ENCODE measurements around the gene ALKBH8. TPM values are rescaled to one million over a fixed set of nuclear protein-coding genes. Genes with fewer than 3 reads are reported as not detected.
"Not testable (repeated sequence)": the region's sequence is repeated elsewhere in the genome, so short reads cannot be mapped to it uniquely, and the experiment has no call there.

The ALKBH8 gene
- total and polyA plus RNA-seq, 2 experiments from 2014 or later, result 6.6 to 10.7 TPM

GRCh38 chr11:107538821-107539220 lies 26.7 kb downstream of the ALKBH8 start:
- Histone ChIP-seq H3K4me3 (no peak overlapping the region), H3K27ac (no peak overlapping the region), H3K9ac (no peak overlapping the region), H3K9me3 (ENCODE audit: low read depth) (no peaks in the 10 kb centered on the region), H3K27me3 (replicated peaks; ENCODE audit: insufficient read depth) (no peaks in the 10 kb centered on the region), H3K9me2 (ENCODE audit: insufficient read depth) (no peaks in the 10 kb centered on the region), H3K4me1 (ENCODE audit: insufficient read depth) (0 out of 2 replicates have a peak, but pooled peaks cover 3% of the 10 kb centered on the region), H3F3A (ENCODE audit: insufficient read depth) (no peaks in the 10 kb centered on the region), H2AFZ (no peak overlapping the region), H4K20me1 (ENCODE audit: insufficient read depth) (no peaks in the 10 kb centered on the region), H3K36me3 (ENCODE audit: low read depth) (no peaks in the 10 kb centered on the region), H3K4me2 (ENCODE audit: unreplicated experiment) (no peak overlapping the region), H3K79me2 (ENCODE audit: insufficient read depth) (no peaks in the 10 kb centered on the region)
- TF ChIP-seq EZH2 (IDR thresholded peaks at IDR 0.05; ENCODE audit: insufficient read depth, poor library complexity, severe bottlenecking) (no peak), EZH2phosphoT487 (IDR thresholded peaks at IDR 0.05; ENCODE audit: insufficient read depth, low read depth) (no peak)
- 77 to 83% methylated on average over 3 of the region's 3 CpGs for WGBS, 2 experiments (ENCODE audit: low coverage in 1 of 2, low lambda C conversion rate in 2 of 2, missing lambda C conversion rate in 2 of 2)
- in situ Hi-C loops (cut with MboI), result no loop called here
- no peak for DNase-seq

GRCh38 chr11:107538239-107538638 lies 27.3 kb downstream of the ALKBH8 start:
- H3K9me3 ChIP-seq (ENCODE audit: low read depth), result no peaks in the 10 kb centered on the region
- no peaks in the 10 kb centered on the region for H3K36me3 ChIP-seq (ENCODE audit: low read depth)
- H3K27ac ChIP-seq, result no peak overlapping the region
- H3K9ac ChIP-seq, result no peak overlapping the region
- H2AFZ ChIP-seq, result no peak overlapping the region
- no peaks in the 10 kb centered on the region for H3F3A ChIP-seq (ENCODE audit: insufficient read depth)
- in situ Hi-C loops (cut with MboI), result no loop called here
- H4K20me1 ChIP-seq (ENCODE audit: insufficient read depth), result no peaks in the 10 kb centered on the region
- TF ChIP-seq EZH2 (IDR thresholded peaks at IDR 0.05; ENCODE audit: insufficient read depth, poor library complexity, severe bottlenecking) (no peak), EZH2phosphoT487 (IDR thresholded peaks at IDR 0.05; ENCODE audit: insufficient read depth, low read depth) (no peak)
- H3K4me1 ChIP-seq (ENCODE audit: insufficient read depth), result 0 out of 2 replicates have a peak, but pooled peaks cover 3% of the 10 kb centered on the region
- H3K79me2 ChIP-seq (ENCODE audit: insufficient read depth), result no peaks in the 10 kb centered on the region
- H3K4me3 ChIP-seq, result no peak overlapping the region
- H3K27me3 ChIP-seq (replicated peaks; ENCODE audit: insufficient read depth), result no peaks in the 10 kb centered on the region
- H3K4me2 ChIP-seq (ENCODE audit: unreplicated experiment), result no peak overlapping the region
- no peak for DNase-seq
- no peaks in the 10 kb centered on the region for H3K9me2 ChIP-seq (ENCODE audit: insufficient read depth)

- H3K9me2 ChIP-seq (ENCODE audit: insufficient read depth); H3K9ac ChIP-seq; H3K27me3 ChIP-seq (replicated peaks; ENCODE audit: insufficient read depth); in situ Hi-C loops (cut with MboI); DNase-seq; H3K4me2 ChIP-seq (ENCODE audit: unreplicated experiment); H3F3A ChIP-seq (ENCODE audit: insufficient read depth); H3K9me3 ChIP-seq (ENCODE audit: low read depth); H3K4me3 ChIP-seq; H4K20me1 ChIP-seq (ENCODE audit: insufficient read depth); H3K27ac ChIP-seq; H2AFZ ChIP-seq; H3K36me3 ChIP-seq (ENCODE audit: low read depth); H3K79me2 ChIP-seq (ENCODE audit: insufficient read depth); H3K4me1 ChIP-seq (ENCODE audit: insufficient read depth): not testable (repeated sequence)
Measured at GRCh38 chr11:107537155-107537554, 28.4 kb downstream of the ALKBH8 start.

GRCh38 chr11:107526197-107526596 lies 39.3 kb downstream of the ALKBH8 start:
- DNase-seq, result no peak

GRCh38 chr11:107508858-107509244 lies 56.7 kb downstream of the ALKBH8 start:
- Histone ChIP-seq H3K9me3 (ENCODE audit: low read depth) (no peaks in the 10 kb centered on the region), H4K20me1 (ENCODE audit: insufficient read depth) (no peaks in the 10 kb centered on the region), H3F3A (ENCODE audit: insufficient read depth) (no peaks in the 10 kb centered on the region), H3K27me3 (replicated peaks; ENCODE audit: insufficient read depth) (no peaks in the 10 kb centered on the region), H3K9ac (no peak overlapping the region), H3K27ac (no peak overlapping the region), H3K36me3 (ENCODE audit: low read depth) (peaks cover 18% of the 10 kb centered on the region), H3K4me1 (ENCODE audit: insufficient read depth) (no peaks in the 10 kb centered on the region), H3K9me2 (ENCODE audit: insufficient read depth) (no peaks in the 10 kb centered on the region), H3K4me3 (no peak overlapping the region), H3K4me2 (ENCODE audit: unreplicated experiment) (no peak overlapping the region), H3K79me2 (ENCODE audit: insufficient read depth) (no peaks in the 10 kb centered on the region), H2AFZ (no peak overlapping the region)
- WGBS, 2 experiments (ENCODE audit: low coverage in 1 of 2, low lambda C conversion rate in 2 of 2, missing lambda C conversion rate in 2 of 2), result 91 to 95% methylated on average over 2 of the region's 2 CpGs
- no peak for DNase-seq
- TF ChIP-seq EZH2 (IDR thresholded peaks at IDR 0.05; ENCODE audit: insufficient read depth, poor library complexity, severe bottlenecking), result no peak
- no peak for TF ChIP-seq EZH2phosphoT487 (IDR thresholded peaks at IDR 0.05; ENCODE audit: insufficient read depth, low read depth)
- in situ Hi-C loops (cut with MboI), result no loop called here

More at GRCh38 chr11:107526197-107526596, 39.3 kb downstream of the ALKBH8 start:
- TF ChIP-seq EZH2phosphoT487 (IDR thresholded peaks at IDR 0.05; ENCODE audit: insufficient read depth, low read depth), result no peak
- no peak for TF ChIP-seq EZH2 (IDR thresholded peaks at IDR 0.05; ENCODE audit: insufficient read depth, poor library complexity, severe bottlenecking)
- Histone ChIP-seq H4K20me1 (ENCODE audit: insufficient read depth) (no peaks in the 10 kb centered on the region), H3K9me2 (ENCODE audit: insufficient read depth) (no peaks in the 10 kb centered on the region), H3K9ac (no peak overlapping the region), H3K4me1 (ENCODE audit: insufficient read depth) (no peaks in the 10 kb centered on the region), H3K79me2 (ENCODE audit: insufficient read depth) (no peaks in the 10 kb centered on the region), H3K27ac (no peak overlapping the region), H3K4me2 (ENCODE audit: unreplicated experiment) (no peak overlapping the region), H3K9me3 (ENCODE audit: low read depth) (no peaks in the 10 kb centered on the region), H3K4me3 (no peak overlapping the region), H3K36me3 (ENCODE audit: low read depth) (peaks cover 9% of the 10 kb centered on the region), H3F3A (ENCODE audit: insufficient read depth) (no peaks in the 10 kb centered on the region), H3K27me3 (replicated peaks; ENCODE audit: insufficient read depth) (no peaks in the 10 kb centered on the region), H2AFZ (no peak overlapping the region)
- WGBS, 2 experiments (ENCODE audit: low coverage in 1 of 2, low lambda C conversion rate in 2 of 2, missing lambda C conversion rate in 2 of 2), result 98 to 99% methylated on average over 3 of the region's 3 CpGs
- in situ Hi-C loops (cut with MboI), result no loop called here

All from GM23248 (cell line).